Esophagus muscularis mucosa (tissue), 3 donors: Measurements from ENCODE around the gene ZNF582.

Experiments used
- POLR2AphosphoS5 ChIP-seq, 2 donors: sonication (generic); formaldehyde crosslinking; IDR thresholded peaks; one replicate each; pipeline ENCODE4 v1.6.1; 2017; ENCODE audit warnings: antibody characterized with exemption in 2 of 2
- TF ChIP-seq, protein P1 (sequence below), 3 experiments: fragments of 200-600 bp in 2 of 3; fragments of 450-650 bp in 1 of 3; sonication (generic) in 2 of 3; IDR thresholded peaks; one replicate each; pipeline ENCODE4 v1.5.1; 2017 to 2019; ENCODE audit warnings: antibody characterized with exemption in 3 of 3, mild to moderate bottlenecking in 2 of 3, moderate library complexity in 1 of 3

DNA sequence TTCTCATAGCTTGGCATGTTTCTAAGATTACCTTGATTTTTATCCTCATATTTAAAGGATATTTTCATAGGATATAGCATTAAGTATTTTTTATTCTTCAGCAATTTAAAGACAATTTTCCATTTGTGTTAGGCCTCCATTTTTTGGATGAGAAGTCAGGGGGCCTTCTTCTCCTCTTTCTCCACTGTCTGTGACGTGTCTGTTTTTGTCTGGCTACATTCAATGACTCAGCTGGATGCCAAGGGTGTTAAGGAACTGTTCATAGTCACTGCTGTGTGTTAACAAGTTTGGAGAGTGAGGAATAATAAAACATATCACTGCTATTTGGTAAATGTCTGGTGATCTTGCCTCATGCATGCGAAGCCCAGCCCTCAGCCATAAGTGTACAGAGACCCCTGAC is 36.4 kb downstream of the ZNF582 start:
- TF ChIP-seq, protein P1, sequence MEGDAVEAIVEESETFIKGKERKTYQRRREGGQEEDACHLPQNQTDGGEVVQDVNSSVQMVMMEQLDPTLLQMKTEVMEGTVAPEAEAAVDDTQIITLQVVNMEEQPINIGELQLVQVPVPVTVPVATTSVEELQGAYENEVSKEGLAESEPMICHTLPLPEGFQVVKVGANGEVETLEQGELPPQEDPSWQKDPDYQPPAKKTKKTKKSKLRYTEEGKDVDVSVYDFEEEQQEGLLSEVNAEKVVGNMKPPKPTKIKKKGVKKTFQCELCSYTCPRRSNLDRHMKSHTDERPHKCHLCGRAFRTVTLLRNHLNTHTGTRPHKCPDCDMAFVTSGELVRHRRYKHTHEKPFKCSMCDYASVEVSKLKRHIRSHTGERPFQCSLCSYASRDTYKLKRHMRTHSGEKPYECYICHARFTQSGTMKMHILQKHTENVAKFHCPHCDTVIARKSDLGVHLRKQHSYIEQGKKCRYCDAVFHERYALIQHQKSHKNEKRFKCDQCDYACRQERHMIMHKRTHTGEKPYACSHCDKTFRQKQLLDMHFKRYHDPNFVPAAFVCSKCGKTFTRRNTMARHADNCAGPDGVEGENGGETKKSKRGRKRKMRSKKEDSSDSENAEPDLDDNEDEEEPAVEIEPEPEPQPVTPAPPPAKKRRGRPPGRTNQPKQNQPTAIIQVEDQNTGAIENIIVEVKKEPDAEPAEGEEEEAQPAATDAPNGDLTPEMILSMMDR (IDR thresholded peaks at IDR 0.05), result no peak
- TF ChIP-seq POLR2AphosphoS5 (IDR thresholded peaks at IDR 0.05), result no peak
